SK-N-MC (cell line): ENCODE data around the gene IGF2R.

Source experiments
- DNase-seq: peaks from one replicate; pipeline ENCODE4 v3.0.0-alpha.2; 2011; ENCODE audit warnings: low read depth, low spot score
- H3K27ac ChIP-seq: fragments of 200-600 bp; sonication (generic); 2 replicates; pipeline ENCODE4 v1.5.1; 2016; ENCODE audit warnings: mixed run types
- H3K36me3 ChIP-seq: fragments of 200-600 bp; sonication (generic); 2 replicates; pipeline ENCODE4 v1.6.1; 2017; ENCODE audit warnings: antibody characterized with exemption, low read length, mixed read lengths; ENCODE audit not compliant: insufficient read depth
- H3K4me3 ChIP-seq: fragments of 200-600 bp; sonication (generic); 2 replicates; pipeline ENCODE4 v1.5.1; 2016
- H3K9ac ChIP-seq: fragments of 200-600 bp; sonication (generic); 2 replicates; pipeline ENCODE4 v1.8.0; 2017; ENCODE audit warnings: mixed run types, mixed read lengths; ENCODE audit not compliant: insufficient read length
- H3K9me3 ChIP-seq: fragments of 200-600 bp; sonication (generic); 2 replicates; pipeline ENCODE4 v1.6.1; 2017; ENCODE audit warnings: low read depth, mild to moderate bottlenecking, antibody characterized with exemption, low read length, moderate library complexity, mixed read lengths
- EZH2 ChIP-seq: fragments of 200-600 bp; sonication (generic); IDR thresholded peaks from one replicate; pipeline ENCODE4 v1.6.1; 2017; ENCODE audit warnings: antibody characterized with exemption
- FOXP2 ChIP-seq: optimal IDR thresholded peaks from 2 replicates; pipeline ENCODE3; 2011; ENCODE audit warnings: mild to moderate bottlenecking, moderate library complexity; ENCODE audit not compliant: insufficient read depth; ENCODE audit errors: extremely low read length, control extremely low read depth
- POLR2AphosphoS5 ChIP-seq: IDR thresholded peaks from 2 replicates; pipeline ENCODE4 v1.6.1; 2012; ENCODE audit warnings: mild to moderate bottlenecking, low read depth, low read length, borderline replicate concordance

Gene IGF2R

GRCh38 chr6:159933077-159933476 lies 35.8 kb upstream of the IGF2R start:
- no peak overlapping the region for H3K4me3 ChIP-seq
- no peaks in the 10 kb centered on the region for H3K36me3 ChIP-seq
- TF ChIP-seq FOXP2 (no peak), EZH2 (no peak), POLR2AphosphoS5 (no peak)
- H3K9me3 ChIP-seq, result no peaks in the 10 kb centered on the region
- DNase-seq, result no peak
- no peak overlapping the region for H3K9ac ChIP-seq
- H3K27ac ChIP-seq, result no peak overlapping the region

GRCh38 chr6:159934181-159934580 lies 34.7 kb upstream of the IGF2R start:
- Histone ChIP-seq H3K9me3 (no peaks in the 10 kb centered on the region), H3K36me3 (no peaks in the 10 kb centered on the region), H3K27ac (no peak overlapping the region), H3K9ac (no peak overlapping the region), H3K4me3 (no peak overlapping the region)
- TF ChIP-seq FOXP2 (no peak), POLR2AphosphoS5 (no peak)
- DNase-seq, result no peak

GRCh38 chr6:159935065-159935464 lies 33.8 kb upstream of the IGF2R start:
- TF ChIP-seq EZH2, result no peak
- TF ChIP-seq POLR2AphosphoS5, result no peak
- no peak for TF ChIP-seq FOXP2
- no peak for DNase-seq

GRCh38 chr6:159935633-159936032 lies 33.2 kb upstream of the IGF2R start:
- no peak overlapping the region for H3K9ac ChIP-seq
- no peaks in the 10 kb centered on the region for H3K36me3 ChIP-seq
- no peaks in the 10 kb centered on the region for H3K9me3 ChIP-seq
- TF ChIP-seq FOXP2 (no peak), EZH2 (no peak), POLR2AphosphoS5 (no peak)
- H3K27ac ChIP-seq, result no peak overlapping the region
- DNase-seq, result no peak
- H3K4me3 ChIP-seq, result no peak overlapping the region

More at GRCh38 chr6:159935065-159935464, 33.8 kb upstream of the IGF2R start:
- no peak overlapping the region for H3K9ac ChIP-seq
- H3K4me3 ChIP-seq, result no peak overlapping the region
- no peaks in the 10 kb centered on the region for H3K36me3 ChIP-seq
- H3K9me3 ChIP-seq, result no peaks in the 10 kb centered on the region
- H3K27ac ChIP-seq, result no peak overlapping the region

GRCh38 chr6:159939591-159940016 lies 29.3 kb upstream of the IGF2R start:
- TF ChIP-seq FOXP2, result no peak
- no peak for TF ChIP-seq POLR2AphosphoS5
- no peak for TF ChIP-seq EZH2
- H3K9ac ChIP-seq, result no peak overlapping the region
- no peak for DNase-seq
- no peaks in the 10 kb centered on the region for H3K36me3 ChIP-seq
- no peak overlapping the region for H3K27ac ChIP-seq
- H3K4me3 ChIP-seq, result no peak overlapping the region
- peaks cover 5% of the 10 kb centered on the region; the same call in 1 of the 2 replicates for H3K9me3 ChIP-seq

- TF ChIP-seq FOXP2, result no peak
- Histone ChIP-seq H3K36me3 (no peaks in the 10 kb centered on the region), H3K9ac (no peak overlapping the region), H3K27ac (no peak overlapping the region), H3K4me3 (no peak overlapping the region), H3K9me3 (peaks cover 7% of the 10 kb centered on the region; the same call in 1 of the 2 replicates)
- no peak for DNase-seq
These were observed 27.4 kb upstream of the IGF2R start for GRCh38 chr6:159941286-159942113.

GRCh38 chr6:159943101-159943632 lies 25.7 kb upstream of the IGF2R start:
- no peaks in the 10 kb centered on the region for H3K36me3 ChIP-seq
- H3K9me3 ChIP-seq, result peaks cover 7% of the 10 kb centered on the region; the same call in 1 of the 2 replicates
- DNase-seq, result no peak
- no peak overlapping the region for H3K4me3 ChIP-seq
- no peak overlapping the region for H3K27ac ChIP-seq
- TF ChIP-seq POLR2AphosphoS5, result no peak
- TF ChIP-seq EZH2, result no peak
- no peak for TF ChIP-seq FOXP2
- no peak overlapping the region for H3K9ac ChIP-seq

- H3K9me3 ChIP-seq, result peaks cover 7% of the 10 kb centered on the region; the same call in 1 of the 2 replicates
- no peak overlapping the region for H3K27ac ChIP-seq
- no peak overlapping the region for H3K9ac ChIP-seq
- no peak for TF ChIP-seq EZH2
- TF ChIP-seq POLR2AphosphoS5, result no peak
- TF ChIP-seq FOXP2, result no peak
- H3K36me3 ChIP-seq, result no peaks in the 10 kb centered on the region
- H3K4me3 ChIP-seq, result no peak overlapping the region
- DNase-seq, result no peak
These were observed 24.8 kb upstream of the IGF2R start for GRCh38 chr6:159943968-159944598.
